IPS DF 19.7 (cell line): Measurements from ENCODE around the gene ZW10.

Experiments
- DNase-seq: peaks from one replicate; pipeline ENCODE4 v3.0.0-alpha.2; 2013; ENCODE audit warnings: low read depth, low spot score

ZW10 gene

GRCh38 chr11:113698515-113698914 is 75.0 kb downstream of the ZW10 start:
- no peak for DNase-seq

DNA sequence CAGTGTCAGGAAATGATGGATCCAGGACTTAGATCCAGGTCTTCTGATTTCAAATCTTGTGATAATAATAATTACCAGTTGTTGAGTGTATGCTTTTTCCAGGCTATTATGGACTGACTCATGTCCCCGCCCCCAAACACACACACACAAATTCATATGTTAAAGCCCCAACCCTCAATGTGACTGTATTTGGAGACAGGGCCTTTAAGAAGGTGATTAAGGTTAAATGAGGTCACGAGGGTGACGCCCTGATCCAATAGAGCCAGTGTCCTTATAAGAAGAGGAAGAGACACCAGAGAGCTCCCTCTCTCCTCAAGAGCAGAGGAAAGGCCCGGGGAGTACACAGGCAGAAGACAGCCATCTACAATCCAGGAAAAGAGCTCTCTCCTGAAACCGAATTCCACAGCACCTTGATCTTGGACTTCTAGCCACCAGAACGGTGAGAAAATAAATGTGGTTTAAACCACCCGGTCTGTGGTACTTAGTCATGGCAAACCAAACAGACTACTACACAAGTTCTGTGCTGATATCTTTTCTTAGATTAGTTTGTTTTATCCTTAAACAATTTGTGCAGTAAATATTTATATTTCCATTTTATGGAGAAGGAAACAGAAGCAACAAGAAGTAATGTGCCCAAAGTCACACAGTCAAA is 75.6 kb downstream of the ZW10 start:
- no peak for DNase-seq

DNA sequence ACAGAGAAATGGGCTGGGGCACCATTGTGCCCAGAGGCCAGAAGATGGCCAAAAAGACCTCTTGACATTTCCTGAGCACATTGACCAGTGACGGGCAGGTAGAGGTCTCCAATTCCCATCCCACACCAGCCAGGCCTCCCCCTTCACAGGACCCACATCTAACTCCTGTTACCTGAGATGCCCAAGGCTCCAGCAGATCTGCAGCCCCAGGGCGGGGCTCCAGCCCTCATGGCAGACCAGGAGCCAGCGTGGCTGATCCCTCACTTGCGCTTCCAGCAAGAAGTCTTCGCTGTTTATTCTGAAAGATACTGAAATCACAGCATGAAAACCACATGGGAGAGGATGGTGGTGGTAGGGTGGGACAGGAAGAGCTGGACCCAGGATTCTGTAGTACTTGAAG is 76.4 kb downstream of the ZW10 start:
- DNase-seq, result no peak

DNA sequence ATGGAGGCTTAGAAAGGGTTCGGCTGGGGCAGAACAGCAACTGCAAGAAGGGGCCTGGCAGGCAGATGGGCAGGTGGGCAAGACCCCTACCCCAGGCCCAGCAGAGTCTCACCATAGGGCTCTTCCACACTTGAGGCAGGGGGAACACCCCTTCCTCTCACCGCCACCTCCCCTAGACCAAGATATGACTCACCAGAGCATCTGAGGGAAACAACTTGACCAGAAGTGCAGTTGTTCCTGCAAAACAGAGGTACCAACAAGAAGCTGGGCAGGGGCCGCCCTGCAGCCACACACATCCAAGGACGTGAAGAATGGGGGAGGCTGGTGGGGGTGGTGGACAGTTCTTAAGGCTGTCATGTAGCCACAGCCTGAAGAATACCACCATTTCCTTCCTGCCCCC is 78.3 kb downstream of the ZW10 start:
- DNase-seq, result no peak

- DNase-seq, result no peak
Observed at GRCh38 chr11:113694390-113694789, 79.1 kb downstream of the ZW10 start.

- no peak for DNase-seq
Observed at GRCh38 chr11:113693030-113693429, 80.5 kb downstream of the ZW10 start.

- DNase-seq, result no peak
Observed at GRCh38 chr11:113690619-113691569, 82.6 kb downstream of the ZW10 start.

DNA sequence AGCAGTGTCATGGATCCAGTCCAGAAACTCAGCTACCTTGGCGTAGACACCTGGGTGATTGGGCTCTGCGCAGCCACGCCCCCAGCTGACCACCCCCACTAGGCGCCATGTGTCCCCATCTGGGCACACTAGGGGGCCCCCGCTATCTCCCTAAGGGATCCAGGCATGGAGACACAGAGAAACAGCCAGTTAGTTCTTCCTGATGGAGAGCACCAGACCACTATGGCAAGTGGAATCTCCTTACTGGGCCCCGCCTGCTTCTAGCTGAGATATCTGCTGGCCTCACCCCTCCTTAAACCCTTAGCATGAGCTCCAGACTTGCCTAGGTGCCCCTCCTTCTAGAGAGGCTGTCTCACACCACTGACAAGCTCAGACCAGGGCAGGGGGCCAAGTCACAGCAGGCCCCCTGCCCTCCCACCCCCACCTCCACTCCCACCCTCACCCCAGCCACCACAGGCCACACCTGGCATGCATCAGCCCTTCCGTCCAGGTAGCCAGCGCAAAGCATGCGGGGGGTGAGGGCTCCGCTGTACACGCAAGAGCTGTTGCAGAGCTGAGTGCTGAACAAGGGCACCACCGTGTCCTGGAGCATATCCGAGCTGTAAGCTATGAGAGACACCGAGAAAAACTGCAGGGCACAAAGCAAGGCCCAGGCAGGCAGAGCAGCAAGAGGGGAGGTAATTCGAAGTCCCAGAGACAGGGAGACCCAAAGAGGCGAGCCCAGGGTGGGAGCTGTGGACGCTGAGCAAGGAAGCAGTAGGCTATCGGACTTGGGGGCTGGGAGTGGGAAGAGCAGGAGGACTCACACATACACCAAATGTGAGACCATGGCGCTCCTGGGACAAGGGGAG is 83.5 kb downstream of the ZW10 start:
- no peak for DNase-seq

GRCh38 chr11:113685654-113686359 is 87.7 kb downstream of the ZW10 start:
- DNase-seq, result no peak

- DNase-seq, result no peak
Observed at GRCh38 chr11:113684496-113684895, 89.0 kb downstream of the ZW10 start.

DNA sequence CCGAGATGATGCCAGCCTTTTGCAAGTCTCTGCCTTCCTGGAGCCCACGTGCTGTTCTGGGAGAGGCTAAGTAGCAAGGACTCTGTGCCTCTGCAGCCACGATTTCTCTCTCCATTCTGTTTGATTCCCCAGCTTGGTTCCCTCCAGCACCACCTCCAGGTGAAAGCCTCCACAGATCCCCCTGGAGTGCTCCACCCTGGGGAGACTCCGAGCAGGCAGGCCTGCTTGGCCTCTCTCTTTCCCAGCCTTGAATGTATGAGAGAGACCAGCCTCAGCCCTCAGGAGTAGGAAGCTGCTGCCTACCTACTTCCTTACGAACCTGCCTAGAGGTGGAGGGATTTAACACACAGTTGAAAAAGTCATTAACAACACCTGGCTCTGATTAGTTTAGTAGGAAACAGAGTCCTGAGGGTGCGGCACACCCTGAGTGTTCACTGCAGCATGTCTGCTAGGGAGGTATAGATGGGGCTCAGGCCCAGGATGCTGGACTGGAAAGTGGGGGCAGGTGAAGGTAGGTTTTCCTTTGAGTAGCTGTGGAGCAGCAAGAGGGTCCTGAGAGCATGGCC is 89.9 kb downstream of the ZW10 start:
- no peak for DNase-seq
